Tongue (tissue), 2 donors: Measurements from ENCODE around the gene RUSF1. TPM values are rescaled to one million over a fixed set of nuclear protein-coding genes. Genes with fewer than 3 reads are reported as not detected.
"Not testable (repeated sequence)": the region's sequence is repeated elsewhere in the genome, so short reads cannot be mapped to it uniquely, and the experiment has no call there.

Source experiments
- DNase-seq: peaks from one replicate; pipeline ENCODE4 v3.0.0-alpha.2; 2015
- total RNA-seq: library from RNA; depleted of rRNA; stranded (reverse); fragments of >200 nt; gene quantifications from one replicate; pipeline ENCODE4 v1.2.3, GENCODE V29; 2014

RUSF1 gene
- total RNA-seq, 1 donor from 2014 or later = 58.9 TPM

DNA sequence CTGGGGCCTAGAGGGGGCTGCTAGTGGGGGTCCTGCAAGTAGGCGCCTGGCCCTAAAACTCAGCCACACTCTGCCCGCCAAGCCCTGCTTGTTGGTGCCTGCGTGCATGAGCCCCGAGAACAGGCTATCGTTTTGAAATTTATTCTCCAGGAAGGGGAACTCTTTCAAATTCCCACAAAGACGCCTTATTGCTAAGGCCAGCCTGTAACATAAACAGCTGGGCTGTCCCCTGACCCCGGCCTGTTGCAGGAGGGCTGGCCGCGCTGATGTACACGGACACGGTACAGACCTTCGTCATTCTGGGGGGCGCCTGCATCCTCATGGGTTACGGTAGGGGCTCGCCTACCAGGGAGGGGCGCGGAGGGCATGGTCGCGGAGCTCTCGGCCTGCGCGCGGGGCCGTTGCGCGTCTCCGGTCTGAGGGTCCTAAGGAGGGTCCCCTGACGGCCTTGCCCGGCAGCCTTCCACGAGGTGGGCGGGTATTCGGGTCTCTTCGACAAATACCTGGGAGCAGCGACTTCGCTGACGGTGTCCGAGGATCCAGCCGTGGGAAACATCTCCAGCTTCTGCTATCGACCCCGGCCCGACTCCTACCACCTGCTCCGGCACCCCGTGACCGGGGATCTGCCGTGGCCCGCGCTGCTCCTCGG lies 21.0 kb downstream of the RUSF1 start:
- peak; percentile 13 for DNase-seq

GRCh38 chr16:31486045-31486444 lies 22.1 kb downstream of the RUSF1 start:
- DNase-seq = peak; percentile 90

DNA sequence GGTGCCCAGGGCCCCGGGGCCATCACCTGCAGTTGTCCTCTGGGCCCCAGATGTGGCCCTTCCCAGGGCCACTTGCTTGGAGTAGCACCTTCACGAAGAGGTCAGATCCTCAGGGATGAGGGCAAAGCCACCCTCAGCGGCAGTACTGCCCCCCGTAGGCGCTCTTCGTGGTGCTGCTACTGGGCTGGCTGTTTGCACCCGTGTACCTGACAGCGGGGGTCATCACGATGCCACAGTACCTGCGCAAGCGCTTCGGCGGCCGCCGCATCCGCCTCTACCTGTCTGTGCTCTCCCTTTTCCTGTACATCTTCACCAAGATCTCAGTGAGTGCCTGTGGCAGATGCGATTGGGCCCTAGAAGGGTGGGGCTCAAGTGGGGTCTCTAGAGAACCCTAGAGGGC lies 22.6 kb downstream of the RUSF1 start:
- DNase-seq = no peak

- no peak for DNase-seq
Measured at GRCh38 chr16:31484491-31485171, 23.6 kb downstream of the RUSF1 start.

DNA sequence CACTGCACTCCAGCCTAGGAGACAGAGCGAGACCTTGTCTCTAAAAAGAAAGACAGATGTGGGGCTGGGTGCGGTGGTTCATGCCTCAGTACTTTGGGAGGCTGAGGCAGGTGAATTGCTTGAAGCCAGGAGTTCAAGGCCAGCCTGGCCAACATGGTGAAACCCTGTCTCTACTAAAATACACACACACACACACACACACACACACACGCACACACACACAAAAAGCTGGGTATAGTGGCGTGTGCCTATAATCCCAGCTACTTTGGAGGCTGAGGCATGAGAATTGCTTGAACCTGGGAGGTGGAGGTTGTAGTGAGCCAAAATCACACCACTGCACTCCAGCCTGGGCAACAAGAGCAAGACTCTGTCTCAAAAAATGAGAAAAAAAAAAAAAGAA lies 24.1 kb downstream of the RUSF1 start:
- DNase-seq = not testable (repeated sequence)

DNA sequence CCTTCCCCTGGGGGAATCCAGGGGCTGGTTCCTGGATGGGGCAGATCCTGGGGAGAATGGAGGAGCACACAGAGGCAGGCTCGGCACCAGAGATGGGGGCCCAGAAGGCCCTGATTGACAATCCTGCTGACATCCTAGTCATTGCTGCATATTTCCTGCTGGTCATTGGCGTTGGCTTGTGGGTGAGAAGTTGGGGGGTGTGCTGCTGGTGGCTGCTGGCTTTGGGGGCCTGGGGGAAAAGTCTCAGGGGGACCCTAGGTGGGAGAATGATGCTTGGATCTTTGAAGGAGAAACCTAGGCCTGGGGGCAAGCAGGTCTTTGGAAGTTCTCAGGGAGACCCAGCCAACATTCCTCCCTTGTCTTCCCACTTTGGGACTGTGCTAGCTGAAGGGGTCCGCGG lies 25.1 kb downstream of the RUSF1 start, which contains the start of gene SLC5A2:
Gene SLC5A2, plus strand, starts transcription at position 43 of the 400 bp plus-strand sequence. Its CDS starts 14 bp downstream, at position 57.
- DNase-seq = no peak

- peak; percentile 41 for DNase-seq
Measured at GRCh38 chr16:31480851-31481536, 27.2 kb downstream of the RUSF1 start.

GRCh38 chr16:31479751-31480150 lies 28.4 kb downstream of the RUSF1 start:
- no peak for DNase-seq

- no peak for DNase-seq
Measured at GRCh38 chr16:31478956-31479355, 29.2 kb downstream of the RUSF1 start.

- no peak for DNase-seq
Measured at GRCh38 chr16:31477220-31478216, 30.7 kb downstream of the RUSF1 start.

GRCh38 chr16:31476303-31477219 lies 31.6 kb downstream of the RUSF1 start:
- peak; percentile 87 for DNase-seq

DNA sequence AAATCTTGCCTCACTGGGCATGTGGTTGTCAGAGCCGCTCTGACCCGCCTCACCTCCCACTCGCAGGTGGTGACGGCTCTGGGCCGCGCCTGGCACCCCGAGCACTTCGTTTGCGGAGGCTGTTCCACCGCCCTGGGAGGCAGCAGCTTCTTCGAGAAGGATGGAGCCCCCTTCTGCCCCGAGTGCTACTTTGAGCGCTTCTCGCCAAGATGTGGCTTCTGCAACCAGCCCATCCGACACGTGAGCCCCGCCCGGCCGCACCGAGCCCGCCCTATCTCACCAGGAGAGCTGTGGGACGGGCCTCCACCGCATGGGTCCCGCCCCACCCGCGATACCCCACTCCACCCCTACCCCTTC lies 32.3 kb downstream of the RUSF1 start:
- DNase-seq = no peak

DNA sequence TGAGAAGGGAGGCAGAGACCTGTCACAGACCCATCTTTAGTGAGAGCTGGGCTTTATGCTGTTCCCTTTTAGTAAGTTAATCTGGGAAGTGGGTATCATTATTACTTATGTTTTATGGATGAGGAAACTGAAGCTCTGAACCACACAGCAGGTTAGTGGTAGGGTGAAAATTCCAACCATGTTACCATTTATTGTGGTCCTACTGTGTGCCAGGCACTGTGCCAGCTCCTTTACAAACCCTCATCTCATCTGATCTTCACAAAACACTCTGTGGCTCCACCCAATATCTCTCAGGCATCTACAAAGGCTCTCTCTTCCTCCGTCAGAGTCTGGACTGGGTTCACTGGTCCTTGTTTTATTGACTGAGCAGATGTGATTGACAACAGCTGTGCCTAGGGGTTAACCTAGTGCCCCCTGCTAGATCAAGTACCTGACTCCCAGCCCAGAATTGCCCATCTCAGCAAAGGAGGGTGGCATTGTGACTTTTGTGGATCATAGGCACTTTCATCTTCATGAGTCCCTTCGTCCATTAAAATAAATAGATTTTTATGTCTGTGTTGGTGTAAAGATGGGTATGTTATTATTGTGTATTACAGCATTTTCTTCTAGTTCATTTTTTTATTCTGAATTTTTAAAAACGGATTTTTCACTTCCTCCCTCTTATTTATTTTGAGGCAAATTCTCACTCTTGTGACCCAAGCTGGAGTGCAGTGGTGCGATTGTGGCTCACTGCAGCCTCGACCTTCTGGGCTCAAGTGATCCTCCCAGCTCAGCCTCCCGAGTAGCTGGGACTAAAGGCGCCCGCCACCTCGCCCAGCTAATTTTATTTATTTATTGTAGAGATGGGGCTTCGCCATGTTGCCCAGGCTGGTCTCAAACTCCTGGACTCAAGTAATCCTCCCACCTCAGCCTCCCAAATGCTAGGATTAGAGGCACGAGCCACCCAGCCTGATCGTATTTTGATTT lies 33.1 kb downstream of the RUSF1 start:
- DNase-seq = no peak

DNA sequence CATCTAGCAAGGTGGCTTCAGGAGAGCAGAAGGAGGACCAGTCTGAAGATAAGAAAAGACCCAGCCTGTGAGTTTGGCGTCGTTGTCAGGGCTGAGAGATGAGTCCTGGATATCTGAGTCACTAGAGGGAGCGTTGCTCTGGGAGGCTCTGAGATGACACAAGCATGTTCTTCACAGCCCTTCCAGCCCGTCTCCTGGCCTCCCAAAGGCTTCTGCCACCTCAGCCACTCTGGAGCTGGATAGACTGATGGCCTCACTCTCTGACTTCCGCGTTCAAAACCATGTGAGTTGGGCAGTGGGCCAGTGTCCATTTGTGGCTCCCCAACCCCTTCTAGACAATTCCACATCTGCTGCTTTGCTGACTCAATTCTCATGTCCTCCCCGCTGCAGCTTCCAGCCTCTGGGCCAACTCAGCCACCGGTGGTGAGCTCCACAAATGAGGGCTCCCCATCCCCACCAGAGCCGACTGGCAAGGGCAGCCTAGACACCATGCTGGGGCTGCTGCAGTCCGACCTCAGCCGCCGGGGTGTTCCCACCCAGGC lies 33.9 kb downstream of the RUSF1 start:
- DNase-seq = no peak

DNA sequence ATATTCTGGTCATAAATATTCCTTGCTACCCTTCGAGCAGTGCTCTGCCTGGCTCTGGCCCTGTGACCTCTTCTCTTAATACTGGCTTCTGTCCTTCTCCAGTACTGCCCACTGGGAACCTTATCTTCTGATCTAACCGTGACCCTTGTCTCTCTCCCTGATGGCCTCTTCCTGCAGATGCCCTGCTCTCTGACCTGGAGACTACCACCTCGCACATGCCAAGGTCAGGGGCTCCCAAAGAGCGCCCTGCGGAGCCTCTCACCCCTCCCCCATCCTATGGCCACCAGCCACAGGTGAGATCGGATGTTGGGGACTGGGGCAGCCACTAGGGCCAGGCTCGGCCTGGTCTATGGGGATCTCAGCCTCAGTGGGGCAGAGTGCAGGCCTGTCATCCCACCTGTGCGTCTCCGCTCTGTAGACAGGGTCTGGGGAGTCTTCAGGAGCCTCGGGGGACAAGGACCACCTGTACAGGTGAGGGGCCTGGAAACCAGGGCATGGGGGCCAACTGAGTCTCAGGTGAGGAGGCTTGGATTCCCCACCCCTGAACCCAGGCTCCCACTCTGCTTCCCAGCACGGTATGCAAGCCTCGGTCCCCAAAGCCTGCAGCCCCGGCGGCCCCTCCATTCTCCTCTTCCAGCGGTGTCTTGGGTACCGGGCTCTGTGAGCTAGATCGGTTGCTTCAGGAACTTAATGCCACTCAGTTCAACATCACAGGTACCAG lies 34.8 kb downstream of the RUSF1 start:
- no peak for DNase-seq

DNA sequence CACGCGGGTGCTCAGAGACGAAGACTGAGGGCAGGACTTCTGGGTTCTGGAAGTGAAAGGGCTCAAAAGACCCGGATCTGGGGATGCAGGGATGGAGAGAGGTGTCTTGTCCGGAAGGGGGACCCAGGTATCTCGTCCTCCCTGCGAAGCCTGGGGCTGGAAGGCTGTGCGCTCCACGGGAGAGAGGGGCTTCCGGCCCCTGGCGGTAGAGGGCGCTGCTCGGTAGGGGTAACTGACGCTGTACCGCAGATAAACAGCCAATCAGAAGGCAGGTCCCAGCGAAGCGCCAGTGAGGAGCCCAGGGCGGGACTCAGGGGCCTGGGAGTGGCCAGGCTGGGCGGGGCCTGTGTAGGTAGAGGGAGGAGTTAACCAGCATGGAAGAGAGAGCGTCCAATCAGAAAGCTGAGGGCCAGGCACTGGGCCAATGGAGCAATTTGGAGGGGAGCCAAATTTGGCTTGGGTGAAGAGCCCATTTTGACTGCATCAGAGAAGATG lies 35.4 kb downstream of the RUSF1 start:
- DNase-seq = peak; percentile 93

DNA sequence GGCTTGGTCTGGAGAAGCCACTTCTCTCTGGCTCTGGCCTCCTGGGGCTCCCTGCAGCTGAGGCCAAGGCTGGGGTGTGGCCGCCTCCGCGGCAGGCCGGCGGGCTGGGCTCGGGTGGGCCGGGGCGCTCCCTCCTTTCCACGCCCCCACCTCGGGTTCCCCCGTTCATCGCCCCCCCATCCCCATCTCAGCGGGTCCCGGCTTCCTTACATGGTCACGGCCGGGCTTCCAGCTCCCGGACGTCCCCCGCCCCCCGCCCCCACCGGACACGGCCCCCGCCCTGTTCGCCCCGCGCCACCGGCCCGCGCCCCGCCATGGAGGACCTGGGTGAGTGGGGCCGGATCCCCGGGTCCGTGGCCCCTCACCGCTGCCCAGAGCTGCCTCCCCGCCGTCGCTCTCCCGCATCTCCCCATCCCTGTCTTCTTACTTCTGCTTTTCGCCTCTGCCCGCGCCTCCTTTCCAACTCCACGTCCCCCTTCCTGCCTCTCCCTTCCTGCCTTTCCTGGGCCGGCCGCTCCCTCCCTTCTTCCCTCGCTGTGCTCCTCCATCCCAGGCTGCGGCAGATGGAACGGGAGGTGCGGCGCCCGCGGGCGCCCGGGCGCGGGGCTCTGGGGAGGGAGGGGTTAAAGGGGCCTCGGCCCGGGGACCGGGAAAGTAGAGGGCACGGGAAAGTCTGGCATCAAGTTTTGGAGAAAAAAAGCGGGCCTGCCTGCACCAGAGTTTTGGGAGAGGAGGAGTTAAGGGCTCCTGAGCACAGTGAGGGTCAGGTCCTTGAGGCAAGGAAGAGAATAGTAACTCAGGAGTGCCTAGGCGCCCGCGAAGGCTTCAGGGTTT lies 36.1 kb downstream of the RUSF1 start, which contains the start of gene TGFB1I1:
Gene TGFB1I1, plus strand, starts transcription at position 278 of the 834 bp plus-strand sequence. Its CDS starts 37 bp downstream, at position 315.
- DNase-seq = peak; percentile 87
